SW 1271 (cell line): Measurements from ENCODE around the gene PARP15.

ENCODE experiments used
- DNase-seq, 2 experiments: peaks; one replicate each; lab custom pipeline; 2025; lab: John Stamatoyannopoulos, UW

PARP15 gene

GRCh38 chr3:122572940-122573412 is 4.5 kb upstream of the PARP15 start:
- DNase-seq: peak in 1 of 2 experiments; percentile 21

GRCh38 chr3:122576174-122576940 is 1.1 kb upstream of the PARP15 start:
- DNase-seq: no peak

DNA sequence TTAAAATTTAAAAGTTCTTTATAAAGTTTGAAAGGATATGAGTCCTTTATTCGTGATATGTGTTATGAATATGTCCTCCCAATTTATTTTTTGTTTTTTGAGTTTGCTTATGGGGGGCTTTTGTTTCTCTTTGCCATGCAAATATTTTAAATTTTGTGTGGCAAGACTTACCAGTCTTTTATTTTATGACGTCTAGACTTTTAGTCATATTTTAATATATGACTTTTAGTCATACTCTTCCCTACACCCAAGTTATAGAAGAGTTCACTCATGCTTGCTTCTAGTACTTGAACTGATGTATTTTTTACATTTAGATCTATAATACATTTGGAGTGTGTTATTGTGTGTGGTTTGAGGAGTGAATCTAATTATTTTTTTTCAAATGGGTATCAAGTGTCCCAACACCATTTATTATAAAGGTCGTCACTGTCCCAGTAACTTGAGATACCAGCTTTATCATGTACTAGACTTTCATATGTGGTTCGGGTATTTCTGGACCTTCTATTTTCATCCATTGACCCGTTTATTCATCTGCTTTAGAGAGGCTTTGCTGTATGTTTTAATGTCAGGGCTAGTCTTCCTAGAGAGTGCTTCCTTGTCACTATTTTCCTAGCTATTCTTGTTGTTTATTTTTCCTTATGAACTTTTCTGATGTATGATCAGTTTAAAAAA is 755 bp downstream of the PARP15 start:
- no peak for DNase-seq

DNA sequence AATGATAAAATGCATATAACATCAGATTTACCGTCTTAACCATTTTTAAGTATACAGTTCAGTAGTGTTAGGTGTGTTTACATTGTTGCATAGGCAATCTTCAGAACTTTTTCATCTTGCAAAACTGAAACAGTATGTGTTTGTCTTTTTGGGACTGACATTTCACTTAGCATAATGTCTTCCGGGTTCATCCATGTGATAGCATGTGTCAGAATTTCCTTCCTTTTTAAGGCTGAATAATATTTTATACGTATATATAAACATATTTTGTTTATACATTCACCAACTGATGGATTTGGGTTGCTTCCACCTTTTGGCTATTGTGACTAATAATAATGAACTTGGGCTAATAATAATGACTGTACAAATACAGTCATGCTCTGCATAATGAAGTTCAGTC is 3.0 kb downstream of the PARP15 start:
- DNase-seq: no peak

DNA sequence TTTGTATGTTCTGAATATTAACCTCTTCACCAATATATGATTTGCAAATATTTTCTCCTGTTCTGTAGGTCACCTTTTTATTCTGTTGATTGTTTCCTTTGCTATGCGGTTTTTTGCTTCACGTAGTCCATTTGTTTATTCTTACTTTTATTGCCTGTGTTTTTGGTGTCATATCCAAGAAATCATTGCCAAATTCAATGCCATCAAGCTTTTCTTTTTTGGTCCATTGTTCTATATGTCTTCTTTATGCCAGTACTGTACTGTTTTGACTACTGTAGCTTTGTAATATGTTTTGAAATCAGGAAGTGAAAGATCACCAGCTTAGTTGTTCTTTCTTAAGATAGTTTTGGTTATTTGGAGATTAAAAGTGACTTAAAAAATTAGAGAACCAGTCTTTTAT is 4.2 kb downstream of the PARP15 start:
- DNase-seq: no peak

GRCh38 chr3:122582390-122582789 is 4.9 kb downstream of the PARP15 start:
- DNase-seq: no peak

DNA sequence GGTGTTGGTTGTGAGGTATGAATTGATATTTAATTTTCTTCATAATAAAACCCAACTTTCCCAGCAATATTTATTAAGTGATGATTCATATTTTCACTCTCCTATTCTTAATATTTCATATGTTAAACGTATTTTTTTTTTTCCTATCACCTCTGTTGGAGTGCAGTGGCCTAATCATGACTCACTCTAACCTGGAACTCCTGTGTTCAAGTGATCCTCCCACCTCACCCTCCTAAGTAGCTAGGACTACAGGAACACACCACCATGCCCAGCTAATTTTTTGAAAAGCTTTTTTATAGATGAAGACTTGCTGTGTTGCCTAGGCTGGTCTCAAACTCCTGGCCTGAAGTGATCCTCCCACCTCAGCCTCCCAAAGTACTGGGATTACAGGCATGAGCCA is 8.6 kb downstream of the PARP15 start:
- no peak for DNase-seq

DNA sequence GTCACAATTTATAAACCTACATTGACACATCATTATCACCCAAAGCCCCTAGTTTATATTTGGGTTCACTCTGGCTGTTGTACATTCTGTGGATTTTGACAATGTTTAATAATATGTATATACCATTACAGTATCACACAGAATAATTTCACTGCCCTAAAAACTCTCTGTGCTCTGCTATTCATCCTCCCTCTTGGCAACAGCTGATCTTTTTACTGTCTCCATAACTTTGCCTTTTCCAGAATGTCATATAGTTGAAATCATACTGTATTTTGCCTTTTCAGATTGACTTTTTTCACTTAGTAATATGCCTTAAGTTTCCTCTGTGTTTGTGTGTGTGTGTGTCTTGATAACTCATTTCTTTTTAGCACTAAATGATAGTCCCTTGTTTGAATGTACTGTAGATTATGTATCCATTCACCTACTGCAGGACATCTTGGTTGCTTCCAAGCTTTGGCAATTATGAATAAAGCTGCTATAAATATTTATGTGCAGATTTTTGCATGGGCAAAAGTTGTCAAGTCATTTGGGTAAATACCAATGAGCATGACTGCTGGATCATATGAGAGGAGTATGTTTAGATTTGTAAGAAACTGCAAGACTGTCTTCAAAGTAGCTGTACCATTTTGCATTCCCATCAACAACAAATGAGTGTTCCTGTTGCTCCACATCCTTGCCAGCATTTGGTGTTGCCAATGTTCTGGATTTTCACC is 9.5 kb downstream of the PARP15 start:
- no peak for DNase-seq

- no peak for DNase-seq
Observed at GRCh38 chr3:122587572-122587971, 10.1 kb downstream of the PARP15 start.

DNA sequence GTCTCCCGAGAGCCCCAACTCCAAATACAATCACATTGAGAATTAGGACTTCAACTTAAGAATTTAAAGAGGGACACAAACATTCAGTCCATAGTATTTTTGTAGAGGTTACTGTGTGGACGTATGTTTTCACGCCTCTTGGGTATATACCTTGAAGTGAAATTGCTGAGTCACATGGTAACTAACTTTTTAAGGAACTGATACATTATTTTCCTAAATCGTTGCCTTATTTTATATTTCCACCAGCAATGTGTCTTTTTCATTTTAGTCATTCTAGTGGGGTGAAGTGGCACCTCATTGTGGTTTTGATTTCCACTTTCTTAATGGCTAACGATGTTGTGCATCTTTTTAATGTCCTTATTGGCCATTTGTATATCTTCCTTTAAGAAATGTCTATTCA is 11.8 kb downstream of the PARP15 start:
- no peak for DNase-seq

DNA sequence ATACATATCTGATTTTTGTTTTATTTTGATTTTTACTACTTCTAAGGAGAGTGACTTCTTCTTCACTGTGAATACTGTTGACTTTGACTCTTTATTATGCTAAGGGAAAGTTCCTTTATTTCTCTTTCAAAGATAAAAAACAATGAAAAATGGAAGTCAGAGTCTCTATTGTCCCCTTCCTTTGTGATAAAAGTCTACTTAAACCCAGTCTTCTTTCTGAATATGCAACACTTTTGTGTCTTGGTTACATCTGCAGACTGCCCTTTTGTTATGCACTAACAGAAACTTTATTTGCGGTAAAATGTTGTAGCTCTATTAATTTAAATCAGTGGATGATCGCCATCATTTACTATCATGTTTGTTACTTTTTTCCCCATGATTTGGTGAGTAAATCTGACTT is 13.2 kb downstream of the PARP15 start:
- DNase-seq: no peak

- no peak for DNase-seq
Observed at GRCh38 chr3:122594025-122594424, 16.6 kb downstream of the PARP15 start.

GRCh38 chr3:122598151-122598550 is 20.7 kb downstream of the PARP15 start:
- DNase-seq: no peak

- DNase-seq: no peak
Observed at GRCh38 chr3:122598556-122598955, 21.1 kb downstream of the PARP15 start.

GRCh38 chr3:122602011-122602710 is 24.7 kb downstream of the PARP15 start:
- DNase-seq: no peak

DNA sequence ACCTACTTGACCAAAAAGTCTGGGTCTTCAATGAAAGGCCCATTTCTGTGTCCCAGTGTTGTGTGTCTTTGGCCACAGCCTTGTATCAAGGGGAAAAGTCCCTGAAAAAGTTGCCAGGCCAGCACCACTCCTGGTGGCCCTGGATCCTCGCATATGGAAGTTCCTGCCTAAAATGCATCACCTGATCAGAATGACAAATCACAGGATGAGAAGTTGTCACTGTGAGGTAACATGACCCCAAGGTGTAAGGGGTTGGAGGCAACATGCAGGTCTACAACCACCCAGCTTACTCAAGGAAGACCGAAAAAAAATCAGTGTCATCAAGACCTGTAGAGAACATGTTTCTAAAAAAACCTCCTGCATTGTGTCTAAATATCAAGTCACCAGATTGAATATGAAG is 25.6 kb downstream of the PARP15 start:
- no peak for DNase-seq

- DNase-seq: no peak
Observed at GRCh38 chr3:122606330-122606729, 28.9 kb downstream of the PARP15 start.

GRCh38 chr3:122608916-122609315 is 31.5 kb downstream of the PARP15 start:
- DNase-seq: no peak

DNA sequence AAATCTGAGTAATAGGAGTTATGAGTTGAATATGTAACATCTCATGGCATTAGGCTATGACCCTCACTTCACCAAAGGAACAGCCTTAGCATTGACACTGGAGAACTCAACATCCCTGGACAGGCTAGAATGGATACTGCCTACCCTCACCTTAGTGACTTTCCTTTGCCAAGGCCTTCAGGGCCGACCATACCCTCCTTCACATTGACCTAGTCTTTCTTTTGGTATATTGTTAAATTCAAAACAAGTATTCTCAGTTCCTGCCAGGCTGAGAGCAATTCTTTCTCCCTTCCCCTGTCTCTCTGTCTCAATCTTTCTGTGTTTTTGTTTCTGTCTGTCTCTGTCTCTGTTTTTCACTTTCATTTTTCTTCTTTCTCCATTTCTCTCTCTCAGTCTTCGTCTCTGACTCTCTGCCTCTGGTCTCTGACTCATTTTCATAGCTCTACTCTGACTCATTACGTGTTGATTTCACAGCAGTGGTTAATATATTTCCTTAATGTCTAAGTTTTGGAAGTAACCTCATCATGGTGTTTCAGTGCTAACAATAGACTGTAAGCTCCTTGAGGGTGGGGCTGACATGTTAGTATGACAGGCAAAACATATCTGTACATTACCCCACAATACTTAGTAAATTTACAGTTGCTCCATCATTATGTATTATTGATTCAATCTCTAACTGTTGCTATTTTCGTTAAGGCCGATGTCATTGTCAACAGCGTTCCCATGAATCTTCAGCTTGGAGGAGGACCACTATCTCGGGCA is 32.5 kb downstream of the PARP15 start:
- peak in 1 of 2 experiments; percentile 69 for DNase-seq

DNA sequence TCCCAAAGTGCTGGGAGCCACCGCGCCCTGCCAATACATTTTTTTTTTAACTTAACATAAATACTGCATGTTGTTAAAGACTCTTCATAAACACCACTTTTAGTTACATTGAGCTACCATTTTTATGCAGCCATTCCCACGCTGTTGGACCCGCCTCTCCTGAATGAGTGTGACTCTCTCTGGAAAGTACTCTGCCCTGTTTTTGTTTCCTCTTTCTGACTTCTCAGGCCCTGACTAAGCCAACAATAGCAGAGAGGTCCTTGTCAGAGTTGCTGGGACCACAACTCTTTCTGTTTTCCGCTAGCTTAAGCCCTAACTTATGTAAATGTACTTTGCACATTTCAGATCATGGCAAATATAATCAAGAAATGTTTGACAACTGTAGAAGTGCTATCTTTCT is 35.2 kb downstream of the PARP15 start:
- DNase-seq: no peak

DNA sequence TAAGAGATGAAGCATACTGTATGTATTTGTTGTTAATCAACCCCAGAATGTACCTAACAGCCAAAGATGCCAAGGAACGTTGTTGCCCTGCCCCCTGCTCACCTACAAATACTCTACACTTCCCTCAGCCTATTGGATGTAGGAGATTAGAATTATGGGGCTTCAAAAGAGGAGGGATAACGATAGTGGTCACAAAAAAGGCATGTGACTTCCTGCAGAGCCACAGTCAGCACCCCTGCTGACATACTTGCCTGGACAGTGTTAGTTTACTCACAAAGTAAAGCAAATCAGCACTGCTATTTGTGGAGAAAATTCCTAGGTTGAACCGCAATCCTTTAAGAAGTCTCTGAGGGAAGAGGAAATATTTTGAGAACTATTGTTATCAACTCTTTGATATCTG is 37.9 kb downstream of the PARP15 start:
- DNase-seq: no peak

- no peak for DNase-seq
Observed at GRCh38 chr3:122618614-122619013, 41.2 kb downstream of the PARP15 start.
